GM19372 (cell line): ENCODE measurements around the gene DZIP3.
"Not testable (repeated sequence)": the region's sequence is repeated elsewhere in the genome, so short reads cannot be mapped to it uniquely, and the experiment has no call there.

ENCODE experiments used
- ATAC-seq: cut with Tn5 transposase; IDR thresholded peaks from one replicate; pipeline ENCODE4 v1.9.1; 2021; ENCODE audit warnings: mild to moderate bottlenecking, low read depth, moderate library complexity; ENCODE audit not compliant: unreplicated experiment

Gene DZIP3

GRCh38 chr3:108599677-108600409 is 10.3 kb downstream of the DZIP3 start:
- ATAC-seq: no peak

- ATAC-seq: no peak
Observed at GRCh38 chr3:108602249-108602934, 12.9 kb downstream of the DZIP3 start.

- no peak for ATAC-seq
Observed at GRCh38 chr3:108602935-108603294, 13.4 kb downstream of the DZIP3 start.

- ATAC-seq: no peak
Observed at GRCh38 chr3:108603691-108604090, 14.2 kb downstream of the DZIP3 start.

GRCh38 chr3:108605028-108605427 is 15.5 kb downstream of the DZIP3 start:
- no peak for ATAC-seq

GRCh38 chr3:108605491-108605890 is 16.0 kb downstream of the DZIP3 start:
- ATAC-seq: no peak

- no peak for ATAC-seq
Observed at GRCh38 chr3:108608750-108609149, 19.2 kb downstream of the DZIP3 start.

- ATAC-seq: no peak
Observed at GRCh38 chr3:108610651-108611050, 21.1 kb downstream of the DZIP3 start.

GRCh38 chr3:108616090-108616489 is 26.6 kb downstream of the DZIP3 start:
- not testable (repeated sequence) for ATAC-seq

GRCh38 chr3:108620250-108620649 is 30.7 kb downstream of the DZIP3 start:
- no peak for ATAC-seq

- no peak for ATAC-seq
Observed at GRCh38 chr3:108623504-108623903, 34.0 kb downstream of the DZIP3 start.

GRCh38 chr3:108629974-108630373 is 40.5 kb downstream of the DZIP3 start:
- ATAC-seq: no peak

GRCh38 chr3:108642526-108642925 is 53.0 kb downstream of the DZIP3 start:
- ATAC-seq: no peak

- no peak for ATAC-seq
Observed at GRCh38 chr3:108645364-108645763, 55.8 kb downstream of the DZIP3 start.

GRCh38 chr3:108655664-108656063 is 66.1 kb downstream of the DZIP3 start:
- ATAC-seq: not testable (repeated sequence)

GRCh38 chr3:108661699-108662098 is 72.2 kb downstream of the DZIP3 start:
- no peak for ATAC-seq

- no peak for ATAC-seq
Observed at GRCh38 chr3:108662142-108662738, 72.7 kb downstream of the DZIP3 start.

- ATAC-seq: no peak
Observed at GRCh38 chr3:108664266-108664665, 74.7 kb downstream of the DZIP3 start.

- ATAC-seq: no peak
Observed at GRCh38 chr3:108667312-108667711, 77.8 kb downstream of the DZIP3 start.

- ATAC-seq: no peak
Observed at GRCh38 chr3:108669208-108669607, 79.7 kb downstream of the DZIP3 start.

GRCh38 chr3:108672701-108673100 is 83.2 kb downstream of the DZIP3 start:
- ATAC-seq: no peak
